Thymus (tissue), 11 donors: ENCODE data around the gene RHOC. TPM values are rescaled to one million over a fixed set of nuclear protein-coding genes. Genes with fewer than 3 reads are reported as not detected.

Experiments
- DNase-seq, 9 donors: peaks; one replicate each; pipeline ENCODE4 v3.0.0-alpha.2; 2013; ENCODE audit warnings: low spot score in 9 of 9, low read depth in 6 of 9, missing footprints in 1 of 9
- H3K27ac ChIP-seq, 2 donors: one replicate each; pipeline ENCODE4 v1.5.1; 2013; ENCODE audit warnings: control low read depth in 1 of 2, low read depth in 1 of 2, low read length in 1 of 2, mild to moderate bottlenecking in 1 of 2, moderate library complexity in 1 of 2
- H3K27me3 ChIP-seq, 2 donors: one replicate each; pipeline ENCODE4 v1.5.1; 2013; ENCODE audit warnings: low read length in 1 of 2; ENCODE audit not compliant: control insufficient read depth in 2 of 2, insufficient read depth in 1 of 2
- H3K36me3 ChIP-seq, 2 donors: one replicate each; pipeline ENCODE4 v1.5.1; 2013; ENCODE audit warnings: low read length in 1 of 2, mild to moderate bottlenecking in 1 of 2, moderate library complexity in 1 of 2; ENCODE audit not compliant: control insufficient read depth in 2 of 2, insufficient read depth in 2 of 2
- H3K4me1 ChIP-seq, 2 donors: one replicate each; pipeline ENCODE4 v1.5.1; 2013; ENCODE audit warnings: low read length in 2 of 2; ENCODE audit not compliant: control insufficient read depth in 2 of 2, insufficient read depth in 2 of 2
- H3K4me3 ChIP-seq, 2 donors: one replicate each; pipeline ENCODE4 v1.5.1; 2013; ENCODE audit warnings: low read length in 2 of 2, control low read depth in 1 of 2, mild to moderate bottlenecking in 1 of 2
- H3K9me3 ChIP-seq, 2 donors: one replicate each; pipeline ENCODE4 v1.5.1; 2013; ENCODE audit warnings: low read length in 1 of 2, mild to moderate bottlenecking in 1 of 2; ENCODE audit not compliant: control insufficient read depth in 2 of 2, insufficient read depth in 1 of 2
- WGBS: extraction: QIAGEN DNeasy Blood & Tissue Kit; methylation state at CpG from one replicate; pipeline ENCODE4 v1.1.7; 2013; 5-methylcytosine and 5-hydroxymethylcytosine counted together
- polyA plus RNA-seq: library from polyadenylated mRNA; stranded (reverse); fragments of 200-250 nt; gene quantifications from one replicate; pipeline ENCODE4 v1.2.3, GENCODE V29; 2013
- total RNA-seq: library from RNA; stranded (reverse); fragments of 120-200 nt; gene quantifications from one replicate; pipeline ENCODE4 v1.2.4, GENCODE V29; 2013
- donor health status: healthy.

RHOC gene
- total and polyA plus RNA-seq, 2 donors, result 78.2 to 227 TPM

GRCh38 chr1:112678605-112679004 is 28.3 kb downstream of the RHOC start:
- 90% methylated on average over 3 of the region's 3 CpGs for WGBS
- Histone ChIP-seq H3K27me3 (no peaks in the 10 kb centered on the region), H3K9me3 (no peaks in the 10 kb centered on the region), H3K27ac (no peak overlapping the region), H3K4me3 (no peak overlapping the region), H3K4me1 (peaks cover 3 to 18% of the 10 kb centered on the region in 2 donors), H3K36me3 (no peaks in the 10 kb centered on the region)
- no peak for DNase-seq

GRCh38 chr1:112677501-112677900 is 29.4 kb downstream of the RHOC start:
- 97% methylated on average over 4 of the region's 4 CpGs for WGBS

GRCh38 chr1:112676543-112676942 is 30.4 kb downstream of the RHOC start:
- Histone ChIP-seq H3K36me3 (peaks cover 0 to 4% of the 10 kb centered on the region in 2 donors), H3K27me3 (no peaks in the 10 kb centered on the region), H3K4me3 (no peak overlapping the region), H3K4me1 (peaks cover 3 to 18% of the 10 kb centered on the region in 2 donors), H3K9me3 (no peaks in the 10 kb centered on the region), H3K27ac (no peak overlapping the region)
- WGBS, result 73% methylated on average over 3 of the region's 3 CpGs
- DNase-seq, result no peak

More at GRCh38 chr1:112677501-112677900, 29.4 kb downstream of the RHOC start:
- Histone ChIP-seq H3K27ac (no peak overlapping the region), H3K9me3 (no peaks in the 10 kb centered on the region), H3K36me3 (no peaks in the 10 kb centered on the region), H3K27me3 (no peaks in the 10 kb centered on the region), H3K4me3 (no peak overlapping the region), H3K4me1 (peaks cover 3 to 18% of the 10 kb centered on the region in 2 donors)
- no peak for DNase-seq

GRCh38 chr1:112675728-112676381 is 31.1 kb downstream of the RHOC start:
- peak overlapping the region; percentile 48 to 52 for H3K27ac ChIP-seq
- DNase-seq, result peak in 1 of 9 donors; percentile 21
- H3K4me1 ChIP-seq, result peaks cover 3 to 18% of the 10 kb centered on the region in 2 donors
- peaks cover 0 to 11% of the 10 kb centered on the region in 2 donors for H3K36me3 ChIP-seq
- no peaks in the 10 kb centered on the region for H3K27me3 ChIP-seq
- 57% methylated on average over 7 of the region's 7 CpGs for WGBS
- peak overlapping the region; percentile 60 to 92 for H3K4me3 ChIP-seq
- no peaks in the 10 kb centered on the region for H3K9me3 ChIP-seq

- DNase-seq, result peak in 5 of 9 donors; percentile 36 to 70 (median 44)
- peak overlapping the region; percentile 52 to 80 for H3K27ac ChIP-seq
- H3K9me3 ChIP-seq, result no peaks in the 10 kb centered on the region
- H3K4me3 ChIP-seq, result peak overlapping the region; percentile 82 to 92
- no peaks in the 10 kb centered on the region for H3K27me3 ChIP-seq
- peaks cover 0 to 15% of the 10 kb centered on the region in 2 donors for H3K36me3 ChIP-seq
- H3K4me1 ChIP-seq, result peaks cover 3 to 18% of the 10 kb centered on the region in 2 donors
- under 1% methylated on average over 68 of the region's 68 CpGs for WGBS
Measured at GRCh38 chr1:112674986-112675727, 31.8 kb downstream of the RHOC start.

GRCh38 chr1:112674440-112674985 is 32.4 kb downstream of the RHOC start, which contains the start of gene MOV10:
TSS of gene MOV10 (plus strand) at chr1:112674659. CDS start at chr1:112674913, 254 bp downstream.
- H3K9me3 ChIP-seq, result no peaks in the 10 kb centered on the region
- DNase-seq, result peak in 7 of 9 donors; percentile 36 to 74 (median 50)
- H3K27ac ChIP-seq, result peak within 1 kb of the TSS; percentile 52 to 80
- H3K27me3 ChIP-seq, result no peaks in the 10 kb centered on the region
- peak within 1 kb of the TSS; percentile 82 to 92 for H3K4me3 ChIP-seq
- H3K36me3 ChIP-seq, result peaks cover 5 to 22% of the 10 kb centered on the region in 2 donors
- H3K4me1 ChIP-seq, result peaks cover 3 to 18% of the 10 kb centered on the region in 2 donors
- WGBS, result 0% methylated on average over 30 of the region's 30 CpGs

- WGBS, result 20% methylated on average over 18 of the region's 18 CpGs
- H3K36me3 ChIP-seq, result peaks cover 6 to 27% of the 10 kb centered on the region in 2 donors
- H3K4me3 ChIP-seq, result peak overlapping the region; percentile 82 to 92
- no peaks in the 10 kb centered on the region for H3K9me3 ChIP-seq
- DNase-seq, result peak in 2 of 9 donors; percentile 24 to 37
- peak overlapping the region; percentile 48 to 80 for H3K27ac ChIP-seq
- H3K4me1 ChIP-seq, result peaks cover 3 to 18% of the 10 kb centered on the region in 2 donors
- H3K27me3 ChIP-seq, result no peaks in the 10 kb centered on the region
Measured at GRCh38 chr1:112673592-112674439, 33.1 kb downstream of the RHOC start.

- 95% methylated on average over 1 of the region's 1 CpG for WGBS
- no peak for DNase-seq
- no peak overlapping the region for H3K27ac ChIP-seq
- peaks cover 3 to 18% of the 10 kb centered on the region in 2 donors for H3K4me1 ChIP-seq
- no peak overlapping the region for H3K4me3 ChIP-seq
- H3K36me3 ChIP-seq, result peaks cover 6 to 35% of the 10 kb centered on the region in 2 donors
- no peaks in the 10 kb centered on the region for H3K27me3 ChIP-seq
- no peaks in the 10 kb centered on the region for H3K9me3 ChIP-seq
Measured at GRCh38 chr1:112672842-112673241, 34.1 kb downstream of the RHOC start.
